Ishikawa (cell line): ENCODE results near the gene HAP1.
A peak's percentile ranks its signal among the peaks of the same experiment; 100 is the strongest.

Experiments
- CEBPB ChIP-seq: IDR thresholded peaks from 2 replicates; pipeline ENCODE4 v1.6.1; 2012
- CREB1 ChIP-seq: IDR thresholded peaks from 2 replicates; pipeline ENCODE4 v1.6.1; 2012; ENCODE audit warnings: low read depth
- EGR1 ChIP-seq: IDR thresholded peaks from 2 replicates; pipeline ENCODE4 v1.6.1; 2012
- EP300 ChIP-seq: IDR thresholded peaks from 2 replicates; pipeline ENCODE4 v1.6.1; 2012; ENCODE audit warnings: borderline replicate concordance
- FOXM1 ChIP-seq: IDR thresholded peaks from 2 replicates; pipeline ENCODE4 v1.6.1; 2012; ENCODE audit warnings: low read depth, borderline replicate concordance
- NFIC ChIP-seq: IDR thresholded peaks from 2 replicates; pipeline ENCODE4 v1.6.1; 2012
- RAD21 ChIP-seq: IDR thresholded peaks from 2 replicates; pipeline ENCODE4 v1.6.1; 2012; ENCODE audit warnings: low read depth
- TAF1 ChIP-seq: IDR thresholded peaks from 2 replicates; pipeline ENCODE4 v1.6.1; 2012; ENCODE audit warnings: low read depth, mild to moderate bottlenecking
- TCF12 ChIP-seq: IDR thresholded peaks from 2 replicates; pipeline ENCODE4 v1.6.1; 2012; ENCODE audit warnings: low read depth
- TEAD4 ChIP-seq: IDR thresholded peaks from 2 replicates; pipeline ENCODE4 v1.6.1; 2012
- YY1 ChIP-seq: IDR thresholded peaks from 2 replicates; pipeline ENCODE4 v1.6.1; 2012; ENCODE audit warnings: low read depth
- ZBTB7A ChIP-seq: IDR thresholded peaks from 2 replicates; pipeline ENCODE4 v1.6.1; 2012; ENCODE audit warnings: low read depth
- TF ChIP-seq, protein P1 (sequence below): IDR thresholded peaks from 2 replicates; pipeline ENCODE4 v1.6.1; 2012
- TF ChIP-seq, protein P2 (sequence below): IDR thresholded peaks from 2 replicates; pipeline ENCODE4 v1.6.1; 2012
- TF ChIP-seq, protein P3 (sequence below): IDR thresholded peaks from 2 replicates; pipeline ENCODE4 v1.6.1; 2012; ENCODE audit warnings: low read depth, mild to moderate bottlenecking

HAP1 gene, protein sequence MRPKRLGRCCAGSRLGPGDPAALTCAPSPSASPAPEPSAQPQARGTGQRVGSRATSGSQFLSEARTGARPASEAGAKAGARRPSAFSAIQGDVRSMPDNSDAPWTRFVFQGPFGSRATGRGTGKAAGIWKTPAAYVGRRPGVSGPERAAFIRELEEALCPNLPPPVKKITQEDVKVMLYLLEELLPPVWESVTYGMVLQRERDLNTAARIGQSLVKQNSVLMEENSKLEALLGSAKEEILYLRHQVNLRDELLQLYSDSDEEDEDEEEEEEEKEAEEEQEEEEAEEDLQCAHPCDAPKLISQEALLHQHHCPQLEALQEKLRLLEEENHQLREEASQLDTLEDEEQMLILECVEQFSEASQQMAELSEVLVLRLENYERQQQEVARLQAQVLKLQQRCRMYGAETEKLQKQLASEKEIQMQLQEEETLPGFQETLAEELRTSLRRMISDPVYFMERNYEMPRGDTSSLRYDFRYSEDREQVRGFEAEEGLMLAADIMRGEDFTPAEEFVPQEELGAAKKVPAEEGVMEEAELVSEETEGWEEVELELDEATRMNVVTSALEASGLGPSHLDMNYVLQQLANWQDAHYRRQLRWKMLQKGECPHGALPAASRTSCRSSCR

DNA sequence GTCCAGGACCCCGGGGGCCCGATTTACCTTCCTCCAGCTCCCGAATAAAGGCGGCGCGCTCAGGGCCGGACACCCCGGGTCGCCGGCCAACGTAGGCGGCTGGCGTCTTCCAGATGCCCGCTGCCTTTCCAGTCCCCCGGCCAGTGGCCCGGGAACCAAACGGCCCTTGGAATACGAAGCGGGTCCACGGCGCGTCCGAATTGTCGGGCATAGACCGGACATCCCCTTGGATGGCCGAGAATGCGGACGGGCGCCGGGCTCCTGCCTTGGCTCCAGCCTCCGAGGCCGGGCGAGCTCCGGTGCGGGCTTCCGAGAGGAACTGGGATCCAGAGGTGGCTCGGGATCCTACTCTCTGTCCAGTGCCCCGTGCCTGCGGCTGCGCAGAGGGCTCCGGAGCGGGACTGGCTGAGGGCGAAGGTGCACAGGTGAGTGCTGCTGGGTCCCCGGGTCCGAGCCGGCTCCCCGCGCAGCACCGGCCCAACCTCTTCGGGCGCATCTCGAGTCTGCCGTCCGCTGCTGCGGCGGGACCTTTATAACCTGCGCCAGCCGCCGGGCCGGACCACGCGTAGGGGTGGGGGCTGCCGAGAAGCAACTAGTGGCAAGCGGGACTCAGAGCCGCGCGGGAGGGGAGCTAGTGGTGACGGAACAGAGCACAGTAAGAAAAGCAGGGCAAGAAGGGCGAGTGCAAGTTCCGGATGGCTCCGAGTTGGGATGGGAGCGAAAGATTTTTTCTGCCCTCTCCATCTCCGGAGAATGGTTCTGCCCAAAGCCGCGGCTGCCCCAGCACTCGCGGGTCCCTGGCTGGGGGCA lies at the start of gene HAP1:
Gene HAP1, minus strand, starts transcription at position 505 of the 810 bp plus-strand sequence. Its CDS starts 9 bp downstream, at position 496.
- TF ChIP-seq EGR1 (no peak), TCF12 (peak; percentile 44), EP300 (peak; percentile 59; the same call in 1 of the 2 replicates), TAF1 (peak; percentile 89)

- TF ChIP-seq CREB1 (no peak), FOXM1 (no peak), ZBTB7A (no peak), TEAD4 (no peak), EGR1 (no peak), RAD21 (no peak), YY1 (no peak), CEBPB (no peak), TAF1 (no peak), TCF12 (no peak), EP300 (no peak), NFIC (no peak)
- TF ChIP-seq, protein P1, sequence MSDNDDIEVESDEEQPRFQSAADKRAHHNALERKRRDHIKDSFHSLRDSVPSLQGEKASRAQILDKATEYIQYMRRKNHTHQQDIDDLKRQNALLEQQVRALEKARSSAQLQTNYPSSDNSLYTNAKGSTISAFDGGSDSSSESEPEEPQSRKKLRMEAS, result no peak
- TF ChIP-seq, protein P2, sequence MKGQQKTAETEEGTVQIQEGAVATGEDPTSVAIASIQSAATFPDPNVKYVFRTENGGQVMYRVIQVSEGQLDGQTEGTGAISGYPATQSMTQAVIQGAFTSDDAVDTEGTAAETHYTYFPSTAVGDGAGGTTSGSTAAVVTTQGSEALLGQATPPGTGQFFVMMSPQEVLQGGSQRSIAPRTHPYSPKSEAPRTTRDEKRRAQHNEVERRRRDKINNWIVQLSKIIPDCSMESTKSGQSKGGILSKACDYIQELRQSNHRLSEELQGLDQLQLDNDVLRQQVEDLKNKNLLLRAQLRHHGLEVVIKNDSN, result no peak
- TF ChIP-seq, protein P3, sequence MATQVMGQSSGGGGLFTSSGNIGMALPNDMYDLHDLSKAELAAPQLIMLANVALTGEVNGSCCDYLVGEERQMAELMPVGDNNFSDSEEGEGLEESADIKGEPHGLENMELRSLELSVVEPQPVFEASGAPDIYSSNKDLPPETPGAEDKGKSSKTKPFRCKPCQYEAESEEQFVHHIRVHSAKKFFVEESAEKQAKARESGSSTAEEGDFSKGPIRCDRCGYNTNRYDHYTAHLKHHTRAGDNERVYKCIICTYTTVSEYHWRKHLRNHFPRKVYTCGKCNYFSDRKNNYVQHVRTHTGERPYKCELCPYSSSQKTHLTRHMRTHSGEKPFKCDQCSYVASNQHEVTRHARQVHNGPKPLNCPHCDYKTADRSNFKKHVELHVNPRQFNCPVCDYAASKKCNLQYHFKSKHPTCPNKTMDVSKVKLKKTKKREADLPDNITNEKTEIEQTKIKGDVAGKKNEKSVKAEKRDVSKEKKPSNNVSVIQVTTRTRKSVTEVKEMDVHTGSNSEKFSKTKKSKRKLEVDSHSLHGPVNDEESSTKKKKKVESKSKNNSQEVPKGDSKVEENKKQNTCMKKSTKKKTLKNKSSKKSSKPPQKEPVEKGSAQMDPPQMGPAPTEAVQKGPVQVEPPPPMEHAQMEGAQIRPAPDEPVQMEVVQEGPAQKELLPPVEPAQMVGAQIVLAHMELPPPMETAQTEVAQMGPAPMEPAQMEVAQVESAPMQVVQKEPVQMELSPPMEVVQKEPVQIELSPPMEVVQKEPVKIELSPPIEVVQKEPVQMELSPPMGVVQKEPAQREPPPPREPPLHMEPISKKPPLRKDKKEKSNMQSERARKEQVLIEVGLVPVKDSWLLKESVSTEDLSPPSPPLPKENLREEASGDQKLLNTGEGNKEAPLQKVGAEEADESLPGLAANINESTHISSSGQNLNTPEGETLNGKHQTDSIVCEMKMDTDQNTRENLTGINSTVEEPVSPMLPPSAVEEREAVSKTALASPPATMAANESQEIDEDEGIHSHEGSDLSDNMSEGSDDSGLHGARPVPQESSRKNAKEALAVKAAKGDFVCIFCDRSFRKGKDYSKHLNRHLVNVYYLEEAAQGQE, result no peak
Observed at GRCh38 chr17:41782142-41782541, 47.7 kb upstream of the HAP1 start.

- TF ChIP-seq CREB1, result no peak
- no peak for TF ChIP-seq FOXM1
- TF ChIP-seq TCF12, result no peak
- no peak for TF ChIP-seq CEBPB
- TF ChIP-seq TAF1, result no peak
- no peak for TF ChIP-seq RAD21
- no peak for TF ChIP-seq ZBTB7A
- TF ChIP-seq, protein P2, result no peak
- TF ChIP-seq NFIC, result no peak
Observed at GRCh38 chr17:41781404-41782110, 47.1 kb upstream of the HAP1 start.

- TF ChIP-seq, protein P3, result no peak
- TF ChIP-seq EGR1, result no peak
- TF ChIP-seq NFIC, result no peak
- TF ChIP-seq FOXM1, result no peak
- no peak for TF ChIP-seq TAF1
- TF ChIP-seq CEBPB, result no peak
- no peak for TF ChIP-seq EP300
- TF ChIP-seq CREB1, result no peak
- no peak for TF ChIP-seq TEAD4
- no peak for TF ChIP-seq RAD21
- no peak for TF ChIP-seq ZBTB7A
- TF ChIP-seq TCF12, result no peak
- TF ChIP-seq, protein P1, result no peak
- no peak for TF ChIP-seq YY1
- TF ChIP-seq, protein P2, result no peak
Observed at GRCh38 chr17:41779954-41780353, 45.5 kb upstream of the HAP1 start.
